ENCODE results near the gene KNSTRN. TPM values are rescaled to one million over a fixed set of nuclear protein-coding genes. Genes with fewer than 3 reads are reported as not detected.

Gene KNSTRN
- total and polyA plus RNA-seq, 2 of the 8 experiments (the other 6 are each of a cell fraction or from before 2014, with no cell fraction given) = 25.1 to 79.4 TPM

GRCh38 chr15:40382580-40383456, at the start of gene KNSTRN (continued):
- TF ChIP-seq KDM4A (IDR thresholded peaks at IDR 0.05; ENCODE audit: low read depth, low read length, severe bottlenecking) (peak; percentile 87), RAD21 (IDR thresholded peaks at IDR 0.05 in 1 of 2, conservative IDR thresholded peaks at IDR 0.05 in 1 of 2; ENCODE audit: low read depth in 2 of 2, low read length in 2 of 2) (no peak), NRF1 (IDR thresholded peaks at IDR 0.05; ENCODE audit: low read depth, low read length) (no peak), SAP30 (IDR thresholded peaks at IDR 0.05; ENCODE audit: insufficient read depth, insufficient replicate concordance, low read length) (peak; percentile 68), SIN3A (conservative IDR thresholded peaks at IDR 0.05 in 1 of 2, IDR thresholded peaks at IDR 0.05 in 1 of 2; ENCODE audit: low read depth in 1 of 2, low read length in 2 of 2) (peak; percentile 87 to 92; a peak in 3 of 4 replicates), HDAC6 (IDR thresholded peaks at IDR 0.05; ENCODE audit: low read depth, low read length) (no peak), EGR1 (IDR thresholded peaks at IDR 0.05; ENCODE audit: borderline replicate concordance, low read depth, low read length) (peak; percentile 59; the same call in 1 of the 2 replicates), BRCA1 (IDR thresholded peaks at IDR 0.05; ENCODE audit: low read depth, low read length) (no peak), NANOG (IDR thresholded peaks at IDR 0.05; ENCODE audit: insufficient read depth, low read depth, low read length, poor library complexity, severe bottlenecking) (peak; percentile 33), POU5F1 (IDR thresholded peaks at IDR 0.05; ENCODE audit: low read depth, low read length) (no peak), BACH1 (IDR thresholded peaks at IDR 0.05; ENCODE audit: low read length) (no peak), SIX5 (IDR thresholded peaks at IDR 0.05; ENCODE audit: low read depth, low read length) (peak; percentile 59), GTF2F1 (IDR thresholded peaks at IDR 0.05; ENCODE audit: borderline replicate concordance, low read depth, low read length) (no peak), EP300 (IDR thresholded peaks at IDR 0.05; ENCODE audit: borderline replicate concordance in 1 of 2, low read depth in 2 of 2, low read length in 2 of 2) (peak in 1 of 2 experiments; percentile 33; a peak in 1 of 3 replicates), TCF12 (IDR thresholded peaks at IDR 0.05; ENCODE audit: low read depth, low read length) (no peak), TAF7 (optimal IDR thresholded peaks at IDR 0.05; ENCODE audit: borderline replicate concordance, low read depth, low read length) (peak; percentile 77)

Measured in H1 (cell line).